ENCODE results near the gene MRPL44.
A peak's percentile ranks its signal among the peaks of the same experiment; 100 is the strongest.
"Not testable (repeated sequence)": the region's sequence is repeated elsewhere in the genome, so short reads cannot be mapped to it uniquely, and the experiment has no call there.

MRPL44 gene

DNA sequence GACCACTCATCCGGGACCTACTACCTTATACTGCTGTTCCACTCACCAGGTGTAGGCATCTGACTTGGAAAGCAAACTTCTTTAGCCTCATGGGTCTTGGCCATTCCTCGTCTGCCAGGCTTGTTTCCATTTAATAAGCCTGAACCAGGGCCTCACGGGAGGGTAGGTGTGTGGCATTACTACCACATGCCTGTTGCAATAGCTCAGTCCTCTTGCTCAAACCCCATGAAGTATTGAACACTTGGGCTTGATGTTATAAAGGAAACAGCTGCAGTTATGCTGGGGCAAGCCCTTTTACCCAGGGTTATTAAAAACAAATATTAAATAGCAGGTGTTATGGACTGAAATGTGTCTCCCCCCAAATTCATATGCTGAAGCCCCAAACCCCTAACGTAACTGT is 21.2 kb downstream of the MRPL44 start:
- no peaks in the 10 kb centered on the region for H3K4me1 Mint-ChIP-seq
- H3K36me3 Mint-ChIP-seq, result no peaks in the 10 kb centered on the region

DNA sequence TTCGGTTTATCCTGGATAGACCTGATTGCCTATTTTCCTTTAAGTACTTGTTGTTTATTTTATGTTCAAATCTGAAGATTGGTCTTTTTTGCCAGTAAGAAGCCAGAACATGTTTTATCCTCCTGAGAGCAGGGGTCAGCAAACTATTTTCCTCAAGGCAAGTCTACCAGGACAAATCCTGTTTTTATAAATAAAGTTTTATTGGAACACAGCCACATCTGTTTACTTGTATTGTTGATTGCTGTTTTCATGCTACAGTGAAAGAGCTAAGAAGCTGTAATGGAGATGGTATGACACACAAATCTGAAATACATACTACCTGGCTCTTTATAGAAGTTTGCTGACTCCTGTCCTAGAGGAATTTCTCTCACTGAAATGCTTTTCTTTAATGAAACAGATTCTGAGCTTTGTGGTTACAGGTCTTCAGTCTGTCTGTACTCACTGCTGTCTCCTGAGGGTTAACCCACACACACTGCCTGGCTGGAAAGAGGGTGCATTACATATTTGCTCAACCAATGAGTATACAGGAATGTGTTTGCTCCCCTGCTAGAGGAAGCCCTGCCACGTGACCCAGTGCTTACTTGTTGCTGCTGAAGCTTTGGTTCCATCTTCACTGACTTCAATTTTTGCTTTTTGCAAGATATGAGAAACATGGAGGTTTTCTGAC is 22.6 kb downstream of the MRPL44 start:
- Mint-ChIP-seq H3K27me3 (no peaks in the 10 kb centered on the region), H3K27ac (no peak overlapping the region), H3K4me3 (no peak overlapping the region), H3K4me1 (no peaks in the 10 kb centered on the region), H3K9me3 (no peaks in the 10 kb centered on the region), H3K36me3 (peaks cover 4% of the 10 kb centered on the region)

More for the DNA sequence above, 21.2 kb downstream of the MRPL44 start:
- Mint-ChIP-seq H3K27me3 (no peaks in the 10 kb centered on the region), H3K4me3 (no peak overlapping the region), H3K9me3 (no peaks in the 10 kb centered on the region), H3K27ac (no peak overlapping the region)

DNA sequence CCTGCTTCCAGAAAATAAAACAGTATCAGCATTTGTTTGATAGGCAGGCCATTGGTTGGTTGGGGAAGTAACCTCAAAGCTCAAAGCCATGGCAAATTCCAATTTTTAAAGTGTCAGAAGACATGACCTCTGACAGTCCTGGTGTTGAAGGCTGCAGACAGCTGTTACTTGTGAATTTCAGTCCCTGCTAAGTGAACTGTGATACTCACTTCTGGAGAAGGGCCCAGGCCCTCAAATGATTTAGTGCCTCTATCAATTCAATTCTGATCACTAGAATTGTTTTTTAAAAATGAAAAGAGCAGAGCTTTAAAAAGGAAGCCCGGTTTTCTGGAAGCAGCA is 23.1 kb downstream of the MRPL44 start:
- no peaks in the 10 kb centered on the region for H3K4me1 Mint-ChIP-seq
- H3K27me3 Mint-ChIP-seq, result no peaks in the 10 kb centered on the region
- H3K27ac Mint-ChIP-seq, result no peak overlapping the region
- no peak overlapping the region for H3K4me3 Mint-ChIP-seq
- H3K9me3 Mint-ChIP-seq, result no peaks in the 10 kb centered on the region
- peaks cover 4% of the 10 kb centered on the region for H3K36me3 Mint-ChIP-seq

DNA sequence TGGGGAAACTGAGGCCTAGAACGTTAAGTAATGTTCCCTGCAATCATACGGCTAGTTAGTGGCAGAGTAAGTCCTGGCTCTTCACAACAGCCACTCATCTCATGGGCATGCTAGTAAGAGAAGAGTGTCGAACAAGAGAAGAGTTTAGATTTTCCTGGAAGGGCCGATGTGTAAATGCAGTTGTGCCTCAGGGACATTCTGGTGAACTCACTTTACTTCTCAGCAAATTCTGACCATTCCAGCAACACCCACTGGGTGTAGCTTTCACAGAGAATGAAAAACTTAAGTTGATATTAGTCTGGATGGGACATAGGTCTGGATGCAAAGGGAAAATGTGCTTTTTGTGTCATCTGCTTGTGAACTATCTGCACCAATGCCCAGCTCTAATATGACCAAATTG is 23.5 kb downstream of the MRPL44 start:
- no peaks in the 10 kb centered on the region for H3K4me1 Mint-ChIP-seq
- no peak overlapping the region for H3K27ac Mint-ChIP-seq
- H3K27me3 Mint-ChIP-seq, result no peaks in the 10 kb centered on the region
- H3K9me3 Mint-ChIP-seq, result no peaks in the 10 kb centered on the region
- H3K36me3 Mint-ChIP-seq, result peaks cover 5% of the 10 kb centered on the region
- H3K4me3 Mint-ChIP-seq, result no peak overlapping the region

DNA sequence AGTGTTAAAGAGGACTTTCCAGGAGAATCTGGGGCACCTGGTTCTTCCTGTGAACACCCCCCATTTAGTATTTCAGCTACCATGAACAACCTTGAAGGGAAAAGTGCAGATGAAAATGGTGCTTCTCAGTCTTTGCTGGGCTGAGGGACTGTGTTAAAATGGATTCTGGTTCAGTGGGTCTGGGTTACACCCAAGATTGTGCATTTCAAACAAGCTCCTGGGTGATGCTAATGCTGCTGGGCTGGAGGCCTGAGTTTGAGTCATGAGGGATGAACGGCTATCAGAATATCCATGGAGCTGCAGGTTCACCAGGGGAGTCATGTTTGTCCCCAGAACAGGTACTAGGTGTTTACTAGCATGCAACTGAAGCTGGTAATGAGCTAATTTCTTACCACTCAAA is 24.0 kb downstream of the MRPL44 start:
- H3K9me3 Mint-ChIP-seq, result no peaks in the 10 kb centered on the region
- H3K4me3 Mint-ChIP-seq, result no peak overlapping the region
- H3K27me3 Mint-ChIP-seq, result no peaks in the 10 kb centered on the region

DNA sequence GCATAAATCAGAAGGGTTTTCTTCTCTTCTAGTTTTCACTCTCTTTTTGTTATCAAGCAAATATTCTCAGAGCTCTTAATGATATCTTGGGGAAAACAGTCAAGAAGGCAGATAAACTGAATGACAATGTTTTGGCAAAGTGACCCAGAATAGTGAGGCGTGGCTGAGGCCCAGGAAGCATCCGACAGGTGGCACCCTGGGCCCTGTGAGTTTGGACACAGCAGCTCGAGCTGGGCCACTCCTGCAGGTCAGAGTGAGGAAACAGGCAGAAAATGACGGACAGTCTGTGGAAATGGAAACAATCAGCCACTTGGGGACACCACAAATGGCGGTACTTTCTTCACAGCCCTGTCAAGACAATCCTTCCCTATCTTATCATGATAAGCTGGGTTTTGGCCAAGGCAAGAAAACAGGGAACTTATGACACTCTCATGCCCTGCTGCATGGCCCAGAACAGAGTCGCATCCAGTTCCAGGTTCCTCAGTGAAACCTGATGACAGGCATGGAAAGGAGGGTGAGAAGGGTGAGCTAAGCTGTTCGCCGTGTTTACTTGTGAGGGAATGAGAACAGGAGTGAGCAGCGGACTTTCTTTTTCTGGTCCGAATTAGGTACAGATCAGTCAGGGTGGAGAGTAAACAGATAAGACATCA is 32.1 kb downstream of the MRPL44 start:
- peaks cover 11% of the 10 kb centered on the region for H3K36me3 Mint-ChIP-seq
- H3K4me1 Mint-ChIP-seq, result peaks cover 6% of the 10 kb centered on the region
- H3K4me3 Mint-ChIP-seq, result no peak overlapping the region
- no peaks in the 10 kb centered on the region for H3K27me3 Mint-ChIP-seq
- H3K9me3 Mint-ChIP-seq, result no peaks in the 10 kb centered on the region
- no peak overlapping the region for H3K27ac Mint-ChIP-seq

More for the DNA sequence above, 24.0 kb downstream of the MRPL44 start:
- H3K27ac Mint-ChIP-seq, result no peak overlapping the region
- H3K36me3 Mint-ChIP-seq, result peaks cover 9% of the 10 kb centered on the region
- H3K4me1 Mint-ChIP-seq, result no peaks in the 10 kb centered on the region

DNA sequence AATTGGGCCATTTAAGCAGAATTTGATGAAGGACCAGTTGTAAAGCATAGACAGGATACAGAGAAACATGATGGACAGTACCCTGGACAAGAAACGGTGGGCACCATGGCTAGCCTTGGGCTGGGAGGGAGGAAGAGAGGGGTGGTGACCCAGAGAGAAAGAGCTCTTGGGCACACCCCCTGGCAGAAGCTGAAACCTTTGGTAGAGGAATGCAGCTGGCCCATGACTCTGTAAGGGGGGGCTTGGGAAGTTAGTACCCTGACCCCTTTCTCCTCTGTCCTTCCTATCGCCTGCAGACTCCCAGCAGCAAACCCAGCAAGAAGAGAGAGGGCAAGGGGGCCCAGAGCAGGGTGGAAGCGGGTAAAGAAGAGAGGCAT is 32.6 kb downstream of the MRPL44 start:
- Mint-ChIP-seq H3K9me3 (no peaks in the 10 kb centered on the region), H3K36me3 (peaks cover 8% of the 10 kb centered on the region), H3K27ac (no peak overlapping the region), H3K4me3 (no peak overlapping the region), H3K4me1 (peaks cover 8% of the 10 kb centered on the region), H3K27me3 (no peaks in the 10 kb centered on the region)

DNA sequence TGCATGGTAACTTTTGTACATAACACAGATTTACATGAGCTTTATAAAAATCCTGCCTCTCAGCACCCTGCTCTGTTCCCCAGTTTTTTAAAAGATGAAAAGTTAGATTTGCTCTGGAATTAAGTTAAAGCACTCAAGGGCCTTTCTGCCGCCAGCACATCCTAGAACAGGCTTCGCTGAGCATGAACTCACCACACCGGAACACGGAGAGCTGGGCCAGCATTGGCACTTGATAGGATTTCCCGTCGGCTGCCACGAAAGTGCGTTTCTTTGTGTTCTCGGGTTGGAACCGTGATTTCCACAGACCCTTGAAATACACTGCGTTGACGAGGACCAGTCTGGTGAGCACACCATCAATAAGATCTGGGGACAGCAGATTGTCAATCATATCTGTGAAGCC is 34.3 kb downstream of the MRPL44 start:
- Mint-ChIP-seq H3K27me3 (no peaks in the 10 kb centered on the region), H3K36me3 (peaks cover 2% of the 10 kb centered on the region), H3K4me1 (peaks cover 16% of the 10 kb centered on the region), H3K4me3 (no peak overlapping the region), H3K9me3 (no peaks in the 10 kb centered on the region), H3K27ac (no peak overlapping the region)

DNA sequence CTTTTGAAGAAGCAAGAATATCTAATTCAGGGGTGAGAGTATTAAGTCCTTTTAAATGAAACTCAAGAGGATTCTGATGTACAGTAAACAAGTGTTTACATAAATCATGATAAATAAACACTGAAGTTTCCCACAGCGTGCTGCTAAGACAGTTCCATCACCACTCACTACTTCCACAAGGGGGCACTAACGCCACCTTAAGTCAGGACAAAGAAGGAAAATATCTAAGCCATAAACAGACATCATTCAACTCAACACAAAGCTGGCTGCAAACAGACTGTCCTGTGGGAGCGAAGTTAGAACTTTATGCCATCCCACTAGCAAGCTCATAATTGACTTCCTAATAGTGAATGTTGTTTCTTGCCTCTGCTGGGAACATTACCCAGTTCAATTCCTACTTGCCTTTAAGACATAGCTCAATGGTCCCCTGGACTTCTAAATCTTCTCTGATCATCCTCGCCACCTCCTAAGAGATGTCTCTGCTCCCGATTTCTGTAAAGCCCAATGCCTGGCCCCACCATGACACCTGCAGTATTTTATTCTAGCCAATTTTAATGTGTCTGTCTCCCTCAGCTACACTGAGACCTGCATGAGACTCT is 36.5 kb downstream of the MRPL44 start:
- Mint-ChIP-seq H3K27ac (peak overlapping the region; percentile 53), H3K4me3 (no peak overlapping the region), H3K4me1 (peaks cover 16% of the 10 kb centered on the region), H3K36me3 (peaks cover 6% of the 10 kb centered on the region), H3K27me3 (no peaks in the 10 kb centered on the region), H3K9me3 (no peaks in the 10 kb centered on the region)

DNA sequence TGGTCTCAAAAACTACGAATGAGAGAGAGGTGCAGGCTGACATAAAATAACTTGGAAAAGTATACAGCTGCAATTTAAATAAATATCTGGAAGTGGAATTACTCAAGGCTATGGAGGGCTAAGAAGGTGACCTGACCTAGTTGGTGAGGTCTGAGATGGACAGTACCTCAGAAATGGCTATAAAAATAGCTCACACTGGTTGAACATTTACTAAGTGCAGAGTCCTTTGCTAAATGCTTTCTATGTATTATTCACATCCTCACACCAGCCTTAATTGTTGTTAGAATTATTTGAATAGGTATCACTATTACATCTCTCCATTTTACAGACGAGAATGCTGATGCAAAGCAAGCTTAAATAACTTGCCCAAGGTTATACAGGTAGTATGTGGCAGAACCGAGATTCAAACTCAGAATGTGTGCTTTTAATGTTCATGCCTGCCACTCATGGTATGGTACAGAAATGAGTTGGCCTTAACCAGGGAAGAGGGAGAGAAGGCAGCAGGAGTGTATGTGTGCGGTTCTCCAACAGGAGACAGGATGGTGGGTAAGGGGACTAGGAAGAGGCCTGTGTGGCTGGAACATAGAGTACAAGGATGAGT is 37.4 kb downstream of the MRPL44 start:
- H3K27ac Mint-ChIP-seq, result peak overlapping the region; percentile 76
- no peaks in the 10 kb centered on the region for H3K27me3 Mint-ChIP-seq
- H3K36me3 Mint-ChIP-seq, result peaks cover 6% of the 10 kb centered on the region

DNA sequence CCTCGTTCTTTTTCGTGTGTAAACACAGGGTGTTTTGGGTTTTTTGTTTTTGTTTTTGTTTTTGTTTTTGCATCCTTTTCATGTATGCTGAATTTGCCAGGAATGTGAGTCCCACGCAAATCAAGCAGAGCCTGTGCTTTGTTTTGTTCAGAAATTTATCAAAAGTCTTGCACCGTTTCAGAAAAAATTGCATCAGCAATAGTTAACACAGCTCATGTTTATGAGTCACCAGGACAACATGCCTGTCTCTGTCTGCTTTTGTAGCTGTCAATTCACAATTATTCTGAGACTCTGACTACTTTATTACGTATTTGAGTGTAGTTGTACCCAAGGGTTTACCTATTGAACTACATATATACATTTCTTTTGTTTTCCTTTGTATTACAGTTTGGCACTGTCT is 38.3 kb downstream of the MRPL44 start:
- Mint-ChIP-seq H3K9me3 (no peaks in the 10 kb centered on the region), H3K4me3 (no peak overlapping the region), H3K27ac (peak overlapping the region; percentile 97), H3K27me3 (no peaks in the 10 kb centered on the region), H3K36me3 (peaks cover 6% of the 10 kb centered on the region), H3K4me1 (peaks cover 16% of the 10 kb centered on the region)

More for the DNA sequence above, 37.4 kb downstream of the MRPL44 start:
- no peaks in the 10 kb centered on the region for H3K9me3 Mint-ChIP-seq
- peaks cover 16% of the 10 kb centered on the region for H3K4me1 Mint-ChIP-seq
- no peak overlapping the region for H3K4me3 Mint-ChIP-seq

DNA sequence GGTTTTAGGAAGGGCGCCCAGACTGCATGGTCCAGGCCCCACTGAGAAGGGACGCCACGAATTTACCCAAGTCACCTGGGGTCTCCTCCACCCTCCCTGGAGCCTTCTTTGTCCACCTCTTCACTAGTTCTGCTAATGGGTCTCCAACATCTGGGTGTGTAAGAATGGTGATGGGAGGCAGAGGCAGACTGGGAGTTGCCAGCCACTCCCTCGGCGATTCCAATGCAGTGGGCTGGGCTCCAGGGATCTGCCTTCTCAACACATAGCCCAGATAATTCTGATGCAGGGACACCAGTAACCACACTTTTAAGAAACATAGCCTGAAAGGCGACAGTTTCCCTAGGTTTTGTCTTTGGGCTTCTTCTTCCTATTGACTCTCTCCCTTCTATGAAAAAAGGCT is 39.1 kb downstream of the MRPL44 start:
- no peak overlapping the region for H3K4me3 Mint-ChIP-seq
- H3K9me3 Mint-ChIP-seq, result no peaks in the 10 kb centered on the region
- peaks cover 6% of the 10 kb centered on the region for H3K36me3 Mint-ChIP-seq

DNA sequence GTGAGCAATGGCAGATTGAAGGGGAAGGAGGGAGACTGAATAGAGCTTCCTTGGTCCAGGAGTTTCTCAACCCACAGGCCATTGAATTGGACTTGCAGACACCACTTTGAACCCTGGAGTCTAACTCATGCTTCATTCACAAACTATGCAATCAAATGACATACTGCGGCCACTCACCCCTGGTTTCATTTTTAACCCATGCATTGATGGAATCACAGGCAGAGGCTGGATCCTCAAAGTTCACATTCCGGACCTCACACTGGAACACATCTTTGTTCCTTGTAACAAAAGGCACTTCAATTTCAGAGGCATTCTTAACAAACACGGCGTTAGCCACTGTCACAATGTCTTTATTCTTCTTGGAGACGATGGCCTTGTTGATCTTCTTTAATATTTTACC is 40.7 kb downstream of the MRPL44 start:
- peaks cover 6% of the 10 kb centered on the region for H3K36me3 Mint-ChIP-seq
- H3K4me3 Mint-ChIP-seq, result no peak overlapping the region
- H3K9me3 Mint-ChIP-seq, result no peaks in the 10 kb centered on the region
- H3K27ac Mint-ChIP-seq, result peak overlapping the region; percentile 7
- H3K4me1 Mint-ChIP-seq, result peaks cover 16% of the 10 kb centered on the region
- no peaks in the 10 kb centered on the region for H3K27me3 Mint-ChIP-seq

More for the DNA sequence above, 39.1 kb downstream of the MRPL44 start:
- Mint-ChIP-seq H3K27ac (peak overlapping the region; percentile 97), H3K4me1 (peaks cover 16% of the 10 kb centered on the region), H3K27me3 (no peaks in the 10 kb centered on the region)

DNA sequence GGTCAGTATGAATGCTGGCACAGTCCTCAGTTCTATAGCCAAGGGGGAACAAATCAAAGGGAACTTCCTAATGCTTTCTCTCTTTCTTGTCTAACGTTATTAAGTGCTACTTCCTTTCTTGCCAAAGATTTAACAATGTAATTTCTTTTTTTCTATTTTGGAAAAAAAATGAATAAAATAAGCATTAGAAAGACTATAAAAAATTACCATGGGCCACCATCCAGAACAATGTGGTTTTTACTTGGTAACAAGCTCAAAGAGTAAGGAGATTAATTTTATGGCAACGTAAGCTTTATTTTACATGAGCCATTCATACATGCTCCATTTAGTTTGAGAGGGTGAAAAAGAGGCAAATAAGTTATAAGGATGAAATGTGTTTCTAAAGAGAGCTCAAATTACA is 41.7 kb downstream of the MRPL44 start:
- H3K36me3 Mint-ChIP-seq, result peaks cover 6% of the 10 kb centered on the region
- H3K4me1 Mint-ChIP-seq, result peaks cover 13% of the 10 kb centered on the region
- H3K27ac Mint-ChIP-seq, result no peak overlapping the region
- H3K4me3 Mint-ChIP-seq, result no peak overlapping the region
- no peaks in the 10 kb centered on the region for H3K9me3 Mint-ChIP-seq
- no peaks in the 10 kb centered on the region for H3K27me3 Mint-ChIP-seq

DNA sequence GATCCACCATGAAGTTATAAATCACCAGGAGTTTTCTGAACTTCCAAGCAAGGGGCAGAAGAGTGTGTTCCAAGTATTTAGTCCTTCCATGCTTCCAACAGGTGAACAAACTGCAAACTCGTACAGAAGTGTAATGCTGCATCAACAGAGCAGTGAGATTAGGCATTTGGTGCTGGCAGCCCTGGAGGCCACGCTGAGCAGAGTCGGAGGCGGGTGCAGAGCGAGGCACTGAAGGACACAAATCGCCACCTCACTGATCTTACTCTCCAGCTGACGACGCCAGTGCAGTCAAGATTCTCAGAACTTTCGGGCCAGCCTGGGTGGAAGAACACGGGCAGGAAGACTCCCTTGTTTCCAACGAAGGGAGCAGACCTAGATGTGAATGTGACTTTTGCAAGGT is 42.6 kb downstream of the MRPL44 start:
- H3K4me1 Mint-ChIP-seq, result peaks cover 8% of the 10 kb centered on the region
- no peaks in the 10 kb centered on the region for H3K9me3 Mint-ChIP-seq
- H3K27me3 Mint-ChIP-seq, result no peaks in the 10 kb centered on the region
- peaks cover 6% of the 10 kb centered on the region for H3K36me3 Mint-ChIP-seq
- H3K27ac Mint-ChIP-seq, result no peak overlapping the region
- H3K4me3 Mint-ChIP-seq, result no peak overlapping the region

DNA sequence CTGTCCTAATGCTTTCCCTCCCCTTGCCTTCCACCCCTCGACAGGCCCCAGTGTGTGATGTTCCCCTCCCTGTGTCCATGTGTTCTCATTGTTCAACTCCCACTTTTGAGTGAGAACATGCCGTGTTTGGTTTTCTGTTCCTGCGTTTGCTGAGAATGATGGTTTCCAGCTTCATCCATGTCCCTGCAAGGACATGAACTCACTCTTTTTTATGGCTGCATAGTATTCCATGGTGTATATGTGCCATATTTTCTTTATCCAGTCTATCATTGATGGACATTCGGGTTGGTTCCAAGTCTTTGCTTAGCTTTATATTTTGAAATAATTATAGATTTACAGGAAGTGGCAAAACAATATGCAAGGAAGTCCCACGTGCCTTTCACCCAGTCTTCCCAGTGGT is 43.4 kb downstream of the MRPL44 start:
- H3K27ac Mint-ChIP-seq, H3K36me3 Mint-ChIP-seq, H3K4me1 Mint-ChIP-seq, H3K9me3 Mint-ChIP-seq, H3K4me3 Mint-ChIP-seq, H3K27me3 Mint-ChIP-seq: not testable (repeated sequence)

Measured in activated naive CD4-positive, alpha-beta T cell treated with anti-CD3 and anti-CD28 coated beads, Interleukin-2, amount 50 U/mL, for 24 hours (primary cell).